Activated effector memory CD4-positive, alpha-beta T cell treated with anti-CD3 and anti-CD28 coated beads, Interleukin-2, amount 50 U/mL, for 16 hours (primary cell): ENCODE data around the gene FAM83F.

Experiments
- DNase-seq: peaks from one replicate; pipeline ENCODE4 v3.0.0-alpha.2; 2020

FAM83F gene

GRCh38 chr22:39994566-39995392, at the start of gene FAM83F:
TSS of gene FAM83F (plus strand) at chr22:39994954. CDS start at chr22:39995043, 89 bp downstream.
- DNase-seq = peak; percentile 79

DNA sequence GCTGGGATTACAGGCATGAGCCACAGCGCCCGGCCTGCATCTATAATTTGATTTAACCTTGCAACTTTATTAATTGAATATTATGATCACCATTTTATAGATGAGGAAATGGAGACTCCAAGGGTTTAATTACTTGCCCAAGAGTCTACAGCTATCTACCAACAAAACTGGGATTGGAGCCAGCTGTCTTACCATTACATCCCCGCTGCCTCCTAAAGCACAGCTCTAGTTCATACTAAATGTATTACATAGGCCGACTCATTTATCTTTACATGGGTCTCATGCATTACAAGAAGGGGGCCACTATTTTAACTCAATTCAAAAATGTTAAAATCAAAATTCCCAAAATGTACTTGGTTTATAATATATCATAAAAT, 48.6 kb upstream of the FAM83F start:
- DNase-seq = no peak

GRCh38 chr22:39946503-39947219, 48.1 kb upstream of the FAM83F start:
- no peak for DNase-seq

DNA sequence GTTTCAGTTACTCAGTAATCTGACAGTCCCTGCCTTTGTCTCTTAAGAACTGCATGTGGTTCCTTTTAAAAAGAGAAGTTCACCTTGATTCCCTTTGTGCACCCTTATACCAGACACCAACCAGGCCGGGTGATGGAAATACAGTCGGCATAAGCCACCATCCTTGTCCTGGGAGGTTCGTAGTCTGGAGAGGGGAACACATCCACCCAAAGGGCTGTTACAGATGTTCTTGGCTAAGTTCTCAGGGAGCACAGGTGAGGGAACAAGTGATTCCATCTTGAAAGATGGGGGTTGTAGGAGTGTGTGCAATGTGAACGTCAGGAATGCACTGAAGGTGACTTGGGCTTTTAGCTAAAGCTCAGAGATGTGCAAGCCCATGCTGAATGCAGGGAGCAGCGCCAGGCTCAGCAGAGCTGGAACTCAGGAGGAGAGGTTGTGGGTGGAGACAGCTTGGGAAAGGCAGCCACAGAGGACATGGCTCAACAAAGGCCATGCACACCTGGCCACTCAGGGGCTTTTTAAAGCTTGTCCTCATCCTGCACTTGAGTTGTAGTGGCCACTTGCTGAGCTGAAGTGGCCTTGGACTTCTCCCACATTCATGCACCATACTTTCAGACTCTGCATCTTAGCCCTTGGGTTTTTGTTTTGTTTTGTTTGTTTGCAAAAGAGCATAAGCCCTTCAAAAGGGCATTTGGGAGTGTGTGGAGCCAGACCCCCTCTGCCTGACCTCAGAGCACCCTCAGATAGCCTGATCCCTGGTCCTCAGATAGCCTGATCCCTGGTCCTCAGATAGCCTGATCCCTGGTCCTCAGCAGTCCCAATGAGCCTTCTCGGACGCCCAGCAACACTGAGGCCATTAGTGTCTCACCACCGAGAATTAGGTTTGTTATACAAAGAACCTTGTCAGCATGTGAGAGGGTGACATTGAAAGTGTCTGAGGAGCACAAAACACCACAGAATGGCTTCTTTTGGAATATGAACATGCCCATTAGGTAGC, 47.2 kb upstream of the FAM83F start:
- no peak for DNase-seq

DNA sequence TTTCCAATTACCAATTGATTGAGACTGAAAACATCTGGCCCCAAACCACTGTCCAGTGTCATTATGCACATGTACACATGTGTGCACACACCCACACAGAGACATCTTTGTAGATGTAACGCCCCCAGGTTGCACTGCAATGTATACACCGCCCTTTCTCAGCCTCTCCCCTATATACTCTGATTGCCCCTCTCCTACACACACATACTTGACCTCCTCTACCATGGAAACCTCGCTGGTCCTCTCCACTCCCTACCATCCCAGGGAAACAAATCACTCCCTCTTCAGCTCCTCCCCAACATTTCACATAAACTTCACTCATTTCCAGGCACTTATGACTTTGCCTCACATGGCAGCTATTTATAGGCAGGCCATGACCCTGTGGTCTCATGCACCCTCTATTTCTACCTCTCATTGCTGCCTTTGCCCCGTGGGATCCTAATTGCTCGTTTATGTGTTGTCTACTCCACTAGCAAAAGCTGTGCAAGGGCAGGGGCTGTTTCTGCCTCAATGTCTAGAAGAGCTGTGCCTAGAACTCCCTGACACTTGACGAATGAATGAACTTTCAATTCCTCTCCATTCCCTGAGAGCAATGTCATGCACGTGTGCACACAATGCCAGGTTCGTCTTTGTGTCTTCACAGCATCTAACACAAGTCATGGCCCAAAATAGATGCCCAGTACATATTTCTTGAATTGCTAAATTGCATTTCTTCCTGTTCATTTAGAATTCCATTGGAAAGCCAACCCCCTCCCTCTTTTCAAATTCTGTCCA, 44.6 kb upstream of the FAM83F start:
- DNase-seq = no peak

- peak; percentile 73 for DNase-seq
Observed at GRCh38 chr22:39951603-39952293, 43.0 kb upstream of the FAM83F start.

DNA sequence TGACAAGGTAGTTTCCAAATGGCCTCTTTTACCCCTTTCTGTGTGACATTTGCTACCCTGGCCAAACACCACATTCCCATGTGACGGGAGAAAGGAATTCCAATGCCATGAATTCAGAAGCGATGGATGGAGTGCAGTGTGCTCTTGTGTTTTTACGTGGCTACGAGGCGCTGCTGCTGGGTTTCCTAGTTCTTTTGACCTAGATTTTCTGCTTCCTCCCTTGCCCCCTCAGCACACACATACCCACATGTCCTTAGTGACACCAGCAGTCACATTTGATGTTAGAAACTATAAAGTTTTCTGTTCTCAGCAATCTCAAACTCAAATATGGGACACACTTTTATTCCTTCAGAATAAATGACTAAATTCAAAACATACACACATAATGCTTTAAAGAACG, 42.4 kb upstream of the FAM83F start:
- DNase-seq = no peak

- DNase-seq = no peak
Observed at GRCh38 chr22:39953101-39953500, 41.7 kb upstream of the FAM83F start.

- no peak for DNase-seq
Observed at GRCh38 chr22:39954584-39955055, 40.1 kb upstream of the FAM83F start.

DNA sequence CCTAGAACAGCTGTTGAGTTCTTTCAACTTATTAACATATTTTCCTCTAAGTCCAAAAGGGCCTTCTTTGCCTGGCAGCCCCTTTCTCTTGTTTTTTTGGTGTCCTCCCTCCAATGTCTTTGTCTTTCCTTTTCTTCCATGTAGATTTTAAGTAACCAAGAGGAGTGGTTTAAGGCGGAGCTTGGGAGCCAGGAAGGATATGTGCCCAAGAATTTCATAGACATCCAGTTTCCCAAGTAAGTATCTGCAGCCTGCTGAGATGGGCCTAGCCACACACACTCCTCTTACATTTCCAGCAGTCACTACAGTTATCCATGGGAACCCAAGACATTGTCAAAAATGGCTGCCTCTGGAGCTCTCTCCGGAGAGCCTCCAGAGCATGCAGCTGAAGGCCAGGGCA, 39.1 kb upstream of the FAM83F start:
- DNase-seq = no peak

GRCh38 chr22:39956932-39957664, 37.7 kb upstream of the FAM83F start:
- no peak for DNase-seq

DNA sequence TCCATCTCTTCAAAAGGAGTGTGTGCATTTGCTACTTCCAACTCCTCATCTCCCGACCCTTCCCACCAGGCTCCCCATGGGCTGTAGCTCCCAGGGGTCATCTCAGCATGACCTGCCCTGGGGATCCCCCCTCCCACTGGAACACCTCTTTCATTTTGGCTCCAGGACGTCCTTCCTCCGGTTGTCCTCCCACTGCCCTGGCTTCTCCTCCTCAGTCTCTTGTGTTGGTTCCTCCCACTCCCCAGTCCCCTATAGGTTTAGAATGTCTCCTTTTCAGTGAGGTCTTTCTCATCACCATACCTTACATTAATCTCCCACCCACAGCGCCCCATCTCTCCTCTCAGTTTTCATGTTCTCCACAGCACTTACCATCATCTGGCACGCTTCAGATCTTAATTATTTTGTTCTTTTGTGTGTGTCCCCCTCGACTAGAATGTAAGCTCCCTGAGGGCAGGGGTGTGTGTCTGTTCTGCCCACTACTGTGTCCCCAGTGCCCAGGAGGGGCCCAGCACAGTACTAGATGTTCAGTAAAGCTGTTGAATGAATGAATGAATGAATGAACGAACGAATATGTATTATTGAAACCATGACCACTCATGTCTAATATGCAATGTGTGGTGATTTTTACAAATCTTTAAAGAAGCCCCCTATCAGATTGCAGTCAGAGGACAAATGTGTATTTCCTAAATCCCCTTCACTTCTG, 36.6 kb upstream of the FAM83F start:
- DNase-seq = no peak

DNA sequence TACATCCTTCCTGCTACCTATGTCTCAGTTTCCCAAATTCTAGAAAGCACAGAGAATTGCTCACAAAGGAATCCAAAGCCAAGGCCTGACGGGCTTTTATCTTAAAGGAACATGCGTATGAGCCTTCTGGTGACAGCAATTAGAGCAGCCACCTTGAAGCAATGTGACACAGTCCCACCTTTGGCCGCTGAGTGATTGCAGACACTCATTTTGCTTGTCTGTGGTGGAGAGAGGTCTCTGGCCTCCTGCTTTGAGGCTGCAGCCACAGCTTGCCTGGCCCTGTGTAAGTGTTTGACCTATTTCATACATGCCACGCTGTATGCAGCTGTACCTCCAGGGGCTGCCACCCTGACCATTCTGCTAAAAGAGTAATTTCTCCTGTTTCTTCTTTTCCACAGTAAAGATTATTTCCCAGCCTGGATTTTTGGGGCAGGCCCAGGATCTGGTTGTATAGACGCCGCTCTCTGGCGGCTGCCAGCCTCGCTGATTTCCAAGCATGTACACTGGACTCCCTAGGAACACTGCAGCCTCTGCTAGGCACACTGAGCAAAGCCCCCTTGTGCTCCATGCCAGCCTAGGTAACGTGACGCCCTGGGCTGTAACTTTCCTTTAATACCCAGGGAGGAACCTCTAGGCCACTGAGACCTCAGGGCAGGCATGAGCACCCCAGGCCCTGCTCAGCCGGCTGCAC, 35.7 kb upstream of the FAM83F start:
- DNase-seq = no peak

- DNase-seq = peak; percentile 78
Observed at GRCh38 chr22:39959640-39960447, 34.9 kb upstream of the FAM83F start, which contains the start of gene TMA7B. TSS of gene TMA7B (plus strand) at chr22:39960397. CDS start at chr22:39964375, 3,978 bp downstream.

DNA sequence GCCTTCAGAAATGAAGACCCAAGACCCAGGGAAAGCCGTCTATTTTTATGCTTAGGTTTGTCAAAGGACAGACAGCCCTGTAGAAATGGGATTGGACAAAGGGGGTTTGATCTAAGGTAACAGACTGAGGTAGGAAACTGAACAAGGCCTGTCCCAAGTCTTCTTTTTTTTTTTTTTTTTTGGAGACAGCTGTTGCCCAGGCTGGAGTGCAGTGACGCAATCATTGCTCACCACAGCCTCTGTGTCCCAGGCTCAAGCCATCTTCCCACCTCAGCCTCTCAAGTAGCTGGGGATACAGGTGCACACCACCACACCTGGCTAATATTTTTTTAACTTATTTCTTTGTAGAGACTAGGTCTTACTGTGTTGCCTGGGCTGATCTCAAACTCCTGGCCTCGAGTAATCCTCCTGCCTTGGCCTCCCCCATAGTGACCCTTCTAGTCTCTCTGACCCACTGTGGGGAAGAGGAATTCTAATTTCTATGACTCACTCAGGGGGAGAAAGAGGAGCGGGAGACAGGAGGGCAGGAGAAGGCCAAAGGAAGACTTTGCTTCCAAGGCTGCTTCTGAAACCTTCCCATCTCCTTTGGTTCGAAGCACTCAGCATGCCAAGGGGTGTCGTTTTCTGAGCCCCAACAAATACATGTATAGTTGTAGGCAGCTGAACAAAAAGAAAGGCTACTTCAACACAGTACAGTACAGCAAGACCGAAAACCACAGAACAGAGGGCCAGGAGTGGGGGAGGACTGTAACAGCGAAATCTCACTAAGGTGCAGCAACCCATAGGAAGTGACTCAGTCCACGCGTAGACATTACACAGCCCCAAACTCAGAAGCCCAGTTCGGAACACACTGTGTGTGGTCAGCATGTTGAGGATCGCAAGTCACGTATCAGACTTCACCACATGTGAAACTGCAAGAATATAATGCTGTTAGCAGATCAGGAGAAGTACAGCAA, 33.7 kb upstream of the FAM83F start:
- DNase-seq = peak; percentile 87

DNA sequence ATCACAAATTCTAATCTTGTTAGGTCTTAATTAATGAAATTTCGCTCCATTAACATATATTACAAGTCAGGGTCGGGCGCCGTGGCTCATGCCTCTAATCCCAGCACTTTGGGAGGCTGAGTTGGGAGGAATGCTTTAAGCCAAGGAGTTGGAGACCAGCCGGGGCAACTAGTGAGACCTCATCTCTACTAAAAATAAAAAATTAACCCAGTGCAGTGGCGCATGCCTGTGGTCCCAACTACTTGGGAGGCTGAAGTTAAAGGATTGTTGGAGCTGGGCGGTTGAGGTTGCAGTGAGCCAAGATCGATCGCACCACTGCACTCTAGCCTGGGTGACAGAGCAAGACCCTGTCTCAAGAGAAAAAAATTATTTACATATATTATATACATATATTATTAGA, 32.7 kb upstream of the FAM83F start:
- DNase-seq = no peak

DNA sequence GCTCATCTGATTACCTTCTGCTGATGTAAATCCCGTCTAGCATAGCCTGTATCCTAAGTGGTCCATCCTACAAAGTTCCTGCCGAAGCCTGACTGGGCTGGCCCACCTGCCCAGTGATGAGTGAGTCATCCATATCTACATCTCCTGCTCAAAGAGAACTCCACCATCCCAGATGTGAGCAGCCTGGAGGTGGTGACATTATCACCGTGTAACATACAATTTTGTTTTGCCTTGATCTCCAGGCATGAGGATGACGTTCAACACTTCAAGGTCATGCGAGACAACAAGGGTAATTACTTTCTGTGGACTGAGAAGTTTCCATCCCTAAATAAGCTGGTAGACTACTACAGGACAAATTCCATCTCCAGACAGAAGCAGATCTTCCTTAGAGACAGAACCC, 29.0 kb upstream of the FAM83F start:
- DNase-seq = no peak
